ENCODE measurements around the gene ST3GAL3. TPM values are rescaled to one million over a fixed set of nuclear protein-coding genes. Genes with fewer than 3 reads are reported as not detected.

ST3GAL3 gene
- total and polyA plus RNA-seq, 2 experiments from 2014 or later, result 4.5 to 7.0 TPM

- no peaks in the 10 kb centered on the region for H3K27me3 ChIP-seq (ENCODE audit: insufficient read depth)
- no peak overlapping the region for H3K27ac ChIP-seq (ENCODE audit: low read depth)
- peaks cover 3% of the 10 kb centered on the region; the same call in 2 of the 3 replicates for H3K9me3 Mint-ChIP-seq
- no peak overlapping the region for H3K4me3 ChIP-seq
- H4K20me1 ChIP-seq (replicated peaks; ENCODE audit: insufficient read depth), result no peaks in the 10 kb centered on the region
- H3K4me1 Mint-ChIP-seq, result peaks cover 17% of the 10 kb centered on the region
- H3F3A ChIP-seq (replicated peaks; ENCODE audit: low read depth), result no peaks in the 10 kb centered on the region
- no peak overlapping the region for H3K27ac Mint-ChIP-seq
- H3K4me3 Mint-ChIP-seq, result no peak overlapping the region
- H3K4me2 ChIP-seq, result no peak overlapping the region
- TF ChIP-seq EZH2phosphoT487 (IDR thresholded peaks at IDR 0.05; ENCODE audit: unreplicated experiment) (no peak), EZH2 (IDR thresholded peaks at IDR 0.05; ENCODE audit: low read depth, unreplicated experiment) (no peak), REST (IDR thresholded peaks at IDR 0.05; ENCODE audit: unreplicated experiment) (no peak), POLR2AphosphoS5 (IDR thresholded peaks at IDR 0.05; ENCODE audit: low read depth) (no peak)
- DNase-seq (ENCODE audit: low spot score) (no peak), ATAC-seq (no peak)
- no peaks in the 10 kb centered on the region for H3K36me3 ChIP-seq (ENCODE audit: insufficient read depth)
- peaks cover 3% of the 10 kb centered on the region; the same call in 1 of the 3 replicates for H3K36me3 Mint-ChIP-seq (ENCODE audit: low read depth)
- H3K9me2 ChIP-seq (ENCODE audit: insufficient read depth), result no peaks in the 10 kb centered on the region
- peaks cover 13% of the 10 kb centered on the region for H3K4me1 ChIP-seq (ENCODE audit: insufficient read depth)
- H2AFZ ChIP-seq, result no peak overlapping the region
- H3K27me3 Mint-ChIP-seq (ENCODE audit: insufficient read depth, low read depth, poor library complexity), result peaks cover 4% of the 10 kb centered on the region
- H3K79me2 ChIP-seq (replicated peaks; ENCODE audit: insufficient read depth), result no peaks in the 10 kb centered on the region
These were observed 200.9 kb downstream of the ST3GAL3 start for GRCh38 chr1:43908226-43908625.

GRCh38 chr1:43908858-43909257 is 201.5 kb downstream of the ST3GAL3 start:
- H3K4me3 Mint-ChIP-seq, result no peak overlapping the region

More at GRCh38 chr1:43908858-43909257, 201.5 kb downstream of the ST3GAL3 start:
- no peak overlapping the region for H3K4me2 ChIP-seq
- H4K20me1 ChIP-seq (replicated peaks; ENCODE audit: insufficient read depth), result no peaks in the 10 kb centered on the region
- H3K4me1 Mint-ChIP-seq, result peaks cover 24% of the 10 kb centered on the region
- no peaks in the 10 kb centered on the region for H3K27me3 ChIP-seq (ENCODE audit: insufficient read depth)
- no peak overlapping the region for H3K27ac ChIP-seq (ENCODE audit: low read depth)
- no peak for TF ChIP-seq CREB1 (CRISPR knock-in tag; IDR thresholded peaks at IDR 0.05; ENCODE audit: low read depth)
- TF ChIP-seq CTCF (conservative IDR thresholded peaks at IDR 0.05; ENCODE audit: low read depth in 2 of 2), result peak; percentile 31 to 65; a peak in 3 of 4 replicates
- H3K36me3 Mint-ChIP-seq (ENCODE audit: low read depth), result peaks cover 3% of the 10 kb centered on the region; the same call in 1 of the 3 replicates
- no peak overlapping the region for H3K27ac Mint-ChIP-seq
- H3K9me2 ChIP-seq (ENCODE audit: insufficient read depth), result no peaks in the 10 kb centered on the region
- ATAC-seq (peak; percentile 53), DNase-seq (ENCODE audit: low spot score) (peak; percentile 48)
- no peak overlapping the region for H3K4me3 ChIP-seq
- H2AFZ ChIP-seq, result no peak overlapping the region
- no peaks in the 10 kb centered on the region for H3K36me3 ChIP-seq (ENCODE audit: insufficient read depth)
- H3K4me1 ChIP-seq (ENCODE audit: insufficient read depth), result peaks cover 16% of the 10 kb centered on the region
- H3K79me2 ChIP-seq (replicated peaks; ENCODE audit: insufficient read depth), result no peaks in the 10 kb centered on the region
- peaks cover 3% of the 10 kb centered on the region; the same call in 2 of the 3 replicates for H3K9me3 Mint-ChIP-seq
- no peaks in the 10 kb centered on the region for H3F3A ChIP-seq (replicated peaks; ENCODE audit: low read depth)
- H3K27me3 Mint-ChIP-seq (ENCODE audit: insufficient read depth, low read depth, poor library complexity), result peaks cover 4% of the 10 kb centered on the region

Data from GM23338 (cell line).